K562 (cell line): ENCODE measurements around the gene ENO2. TPM values are rescaled to one million over a fixed set of nuclear protein-coding genes. Genes with fewer than 3 reads are reported as not detected.
A peak's percentile ranks its signal among the peaks of the same experiment; 100 is the strongest.

Experiments
- BHLHE40 ChIP-seq: IDR thresholded peaks from 2 replicates; pipeline ENCODE4 v1.6.1; 2011; ENCODE audit warnings: low read length, improper control_type of control experiment
- E2F6 ChIP-seq, 2 experiments: IDR thresholded peaks; 2 replicates each; pipeline ENCODE4 v1.6.1; 2011; ENCODE audit warnings: borderline replicate concordance in 1 of 2, control low read depth in 1 of 2, low read depth in 1 of 2, low read length in 1 of 2, mild to moderate bottlenecking in 1 of 2, mixed read lengths in 1 of 2, moderate library complexity in 1 of 2; ENCODE audit not compliant: insufficient read depth in 1 of 2, insufficient read length in 1 of 2, poor library complexity in 1 of 2, severe bottlenecking in 1 of 2; ENCODE audit errors: extremely low read depth in 1 of 2
- EP300 ChIP-seq: IDR thresholded peaks from 2 replicates; pipeline ENCODE4 v1.6.1; 2012; ENCODE audit warnings: low read length, improper control_type of control experiment
- HDAC1 ChIP-seq, 2 experiments: fragments of 450-650 bp; IDR thresholded peaks; 2 replicates each; pipeline ENCODE4 v1.6.1; 2016 to 2017; ENCODE audit warnings: inconsistent platforms in 1 of 2, mild to moderate bottlenecking in 1 of 2, moderate library complexity in 1 of 2
- KLF16 ChIP-seq: IDR thresholded peaks from 2 replicates; pipeline ENCODE4 v1.6.1; 2016; ENCODE audit warnings: antibody characterized with exemption
- MCM3 ChIP-seq: fragments of 450-650 bp; IDR thresholded peaks from 2 replicates; pipeline ENCODE4 v1.6.1; 2016
- NFIC ChIP-seq: fragments of 450-650 bp; IDR thresholded peaks from 2 replicates; pipeline ENCODE4 v1.6.1; 2017; ENCODE audit warnings: mild to moderate bottlenecking, inconsistent platforms
- NR2C2 ChIP-seq, 2 experiments: fragments of 200-800 bp in 1 of 2; sonication (Bioruptor generic) in 1 of 2; sonication (generic) in 1 of 2; formaldehyde crosslinking in 1 of 2; IDR thresholded peaks; 2 replicates each; pipeline versions ENCODE4 v1.6.1 to v1.8.0; 2016 to 2022; ENCODE audit warnings: mild to moderate bottlenecking in 1 of 2, missing compliant biosample characterization in 1 of 2, missing genetic modification characterization in 1 of 2, missing genetic modification reagents in 1 of 2
- PHF21A ChIP-seq: fragments of 450-650 bp; IDR thresholded peaks from 2 replicates; pipeline ENCODE4 v1.6.1; 2017; ENCODE audit warnings: low read depth, borderline replicate concordance
- POLR2AphosphoS2 ChIP-seq: IDR thresholded peaks from 2 replicates; pipeline ENCODE4 v1.6.1; 2012; ENCODE audit warnings: low read length, improper control_type of control experiment
- RBM22 ChIP-seq: fragments of 200-400 bp; formaldehyde crosslinking; IDR thresholded peaks from 2 replicates; pipeline ENCODE4 v1.6.1; 2018; ENCODE audit warnings: low read length, low read depth; ENCODE audit not compliant: poor library complexity, severe bottlenecking
- RBM39 ChIP-seq: fragments of 200-400 bp; formaldehyde crosslinking; optimal IDR thresholded peaks from 2 replicates; pipeline ENCODE3; 2018; ENCODE audit warnings: low read depth, low read length
- SNRNP70 ChIP-seq: fragments of 200-400 bp; formaldehyde crosslinking; optimal IDR thresholded peaks from 2 replicates; pipeline ENCODE3; 2017; ENCODE audit warnings: low read depth, low read length
- TOE1 ChIP-seq, 2 experiments: fragments of 450-650 bp in 1 of 2; sonication (generic) in 1 of 2; formaldehyde crosslinking in 1 of 2; IDR thresholded peaks; 2 replicates each; pipeline versions ENCODE4 v1.7.1 to v1.8.0; 2016 to 2022; ENCODE audit warnings: borderline replicate concordance in 2 of 2, mild to moderate bottlenecking in 2 of 2, antibody characterized with exemption in 1 of 2, inconsistent platforms in 1 of 2, low read depth in 1 of 2, missing genetic modification reagents in 1 of 2, moderate library complexity in 1 of 2
- ZNF197 ChIP-seq: fragments of 200-800 bp; sonication (Bioruptor generic); IDR thresholded peaks from 2 replicates; pipeline ENCODE4 v1.6.1; 2016; ENCODE audit warnings: low read depth, missing genetic modification characterization, missing compliant biosample characterization
- ZNF253 ChIP-seq: fragments of 250-450 bp; sonication (Bioruptor Pico); conservative IDR thresholded peaks from 2 replicates; pipeline ENCODE4 v1.6.1; 2021; ENCODE audit warnings: mild to moderate bottlenecking
- ZNF507 ChIP-seq: conservative IDR thresholded peaks from 2 replicates; pipeline ENCODE4 v1.6.1; 2017; ENCODE audit warnings: missing genetic modification characterization, missing compliant biosample characterization
- polyA plus RNA-seq, 8 experiments: library from polyadenylated mRNA; depleted of rRNA in 4 of 8; stranded (reverse) in 5 of 8; unstranded in 3 of 8; fragments of >200 nt; fragmentation: Nextera tagmentation in 2 of 8; fragmentation: Illumina TruSeq in 1 of 8; extraction: Ambion mirVana in 2 of 8; extraction: Trizol in 1 of 8; gene quantifications; 2 replicates each; pipeline versions ENCODE4 v1.2.1 to v1.2.3, GENCODE V29; 2011 to 2014; ENCODE audit warnings: inconsistent platforms in 1 of 8, missing spikeins in 1 of 8
- total RNA-seq, 7 experiments: library from RNA; depleted of rRNA in 6 of 7; stranded (reverse); fragments of >200 nt in 6 of 7; fragmentation: Illumina TruSeq in 2 of 7; extraction: Trizol in 2 of 7; gene quantifications; 2 replicates each; pipeline versions ENCODE4 v1.2.1 to v1.2.3, GENCODE V29; 2011 to 2021; ENCODE audit warnings: low replicate concordance in 1 of 7
- TF ChIP-seq, protein P1 (sequence below): fragments of 250-450 bp; sonication (Bioruptor Pico); IDR thresholded peaks from 2 replicates; pipeline ENCODE4 v1.9.0; 2021; ENCODE audit warnings: mild to moderate bottlenecking, inconsistent platforms
- TF ChIP-seq, protein P2 (sequence below): fragments of 200-800 bp; sonication (Bioruptor generic); IDR thresholded peaks from 2 replicates; pipeline ENCODE4 v1.6.1; 2017; ENCODE audit warnings: missing genetic modification characterization, missing compliant biosample characterization

The ENO2 gene
- total and polyA plus RNA-seq, 9 of the 15 experiments (the other 6 are each of a cell fraction or from before 2014, with no cell fraction given) = 10.9 to 43.3 (median 21.0) TPM

GRCh38 chr12:6872073-6873048, 42.0 kb upstream of the ENO2 start (continued):
- TF ChIP-seq BHLHE40 = peak; percentile 51; the same call in 1 of the 2 replicates
- TF ChIP-seq RBM39 = no peak
- TF ChIP-seq KLF16 = 0 out of 2 replicates have a peak, but pooled peaks have one; percentile 31
- TF ChIP-seq EP300 = no peak
- peak in 1 of 2 experiments; percentile 21 for TF ChIP-seq E2F6 (IDR thresholded peaks at IDR 0.05; ENCODE audit: borderline replicate concordance in 1 of 2, extremely low read depth in 1 of 2, insufficient read depth in 1 of 2, insufficient read length in 1 of 2, low read depth in 1 of 2, low read length in 1 of 2, poor library complexity in 1 of 2, severe bottlenecking in 1 of 2)
- no peak for TF ChIP-seq ZNF197 (CRISPR knock-in tag)
- TF ChIP-seq PHF21A = no peak
- TF ChIP-seq SNRNP70 = peak; percentile 36
- no peak for TF ChIP-seq MCM3
- TF ChIP-seq, protein P1, sequence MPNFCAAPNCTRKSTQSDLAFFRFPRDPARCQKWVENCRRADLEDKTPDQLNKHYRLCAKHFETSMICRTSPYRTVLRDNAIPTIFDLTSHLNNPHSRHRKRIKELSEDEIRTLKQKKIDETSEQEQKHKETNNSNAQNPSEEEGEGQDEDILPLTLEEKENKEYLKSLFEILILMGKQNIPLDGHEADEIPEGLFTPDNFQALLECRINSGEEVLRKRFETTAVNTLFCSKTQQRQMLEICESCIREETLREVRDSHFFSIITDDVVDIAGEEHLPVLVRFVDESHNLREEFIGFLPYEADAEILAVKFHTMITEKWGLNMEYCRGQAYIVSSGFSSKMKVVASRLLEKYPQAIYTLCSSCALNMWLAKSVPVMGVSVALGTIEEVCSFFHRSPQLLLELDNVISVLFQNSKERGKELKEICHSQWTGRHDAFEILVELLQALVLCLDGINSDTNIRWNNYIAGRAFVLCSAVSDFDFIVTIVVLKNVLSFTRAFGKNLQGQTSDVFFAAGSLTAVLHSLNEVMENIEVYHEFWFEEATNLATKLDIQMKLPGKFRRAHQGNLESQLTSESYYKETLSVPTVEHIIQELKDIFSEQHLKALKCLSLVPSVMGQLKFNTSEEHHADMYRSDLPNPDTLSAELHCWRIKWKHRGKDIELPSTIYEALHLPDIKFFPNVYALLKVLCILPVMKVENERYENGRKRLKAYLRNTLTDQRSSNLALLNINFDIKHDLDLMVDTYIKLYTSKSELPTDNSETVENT = 0 out of 2 replicates have a peak, but pooled peaks have one; percentile 52
- TF ChIP-seq, protein P2, sequence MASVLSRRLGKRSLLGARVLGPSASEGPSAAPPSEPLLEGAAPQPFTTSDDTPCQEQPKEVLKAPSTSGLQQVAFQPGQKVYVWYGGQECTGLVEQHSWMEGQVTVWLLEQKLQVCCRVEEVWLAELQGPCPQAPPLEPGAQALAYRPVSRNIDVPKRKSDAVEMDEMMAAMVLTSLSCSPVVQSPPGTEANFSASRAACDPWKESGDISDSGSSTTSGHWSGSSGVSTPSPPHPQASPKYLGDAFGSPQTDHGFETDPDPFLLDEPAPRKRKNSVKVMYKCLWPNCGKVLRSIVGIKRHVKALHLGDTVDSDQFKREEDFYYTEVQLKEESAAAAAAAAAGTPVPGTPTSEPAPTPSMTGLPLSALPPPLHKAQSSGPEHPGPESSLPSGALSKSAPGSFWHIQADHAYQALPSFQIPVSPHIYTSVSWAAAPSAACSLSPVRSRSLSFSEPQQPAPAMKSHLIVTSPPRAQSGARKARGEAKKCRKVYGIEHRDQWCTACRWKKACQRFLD (CRISPR knock-in tag) = peak; percentile 35; the same call in 1 of the 2 replicates
- no peak for TF ChIP-seq ZNF507
- TF ChIP-seq RBM22 = peak; percentile 88
- no peak for TF ChIP-seq NR2C2 (CRISPR knock-in tag; IDR thresholded peaks at IDR 0.05)
- 0 out of 2 replicates have a peak, but pooled peaks have one; percentile 7 for TF ChIP-seq NR2C2 (tag; IDR thresholded peaks at IDR 0.05)
- TF ChIP-seq ZNF253 (CRISPR knock-in tag) = no peak
- peak; percentile 40 to 75; a peak in 2 of 4 replicates for TF ChIP-seq HDAC1 (IDR thresholded peaks at IDR 0.05)
- no peak for TF ChIP-seq TOE1 (IDR thresholded peaks at IDR 0.05; ENCODE audit: borderline replicate concordance)
- TF ChIP-seq TOE1 (CRISPR knock-in tag; IDR thresholded peaks at IDR 0.05; ENCODE audit: borderline replicate concordance, low read depth) = no peak
- peak; percentile 66; the same call in 1 of the 2 replicates for TF ChIP-seq POLR2AphosphoS2
- TF ChIP-seq NFIC = 0 out of 2 replicates have a peak, but pooled peaks have one; percentile 9
